Measurements from ENCODE around the gene VWA8. TPM values are rescaled to one million over a fixed set of nuclear protein-coding genes. Genes with fewer than 3 reads are reported as not detected.
"Not testable (repeated sequence)": the region's sequence is repeated elsewhere in the genome, so short reads cannot be mapped to it uniquely, and the experiment has no call there.

VWA8 gene
- polyA plus RNA-seq, 3 donors, result 2.0 to 4.4 (median 3.4) TPM

GRCh38 chr13:41954226-41954625, 6.7 kb downstream of the VWA8 start:
- no peaks in the 10 kb centered on the region for H3K27me3 ChIP-seq (ENCODE audit: control insufficient read depth in 2 of 2, insufficient read depth in 2 of 2, low read length in 2 of 2)
- Mint-ChIP-seq H3K4me1 (peaks cover 17% of the 10 kb centered on the region), H3K4me3 (no peak overlapping the region), H3K36me3 (peaks cover 3 to 7% of the 10 kb centered on the region in 2 donors), H3K27me3 (ENCODE audit: low read depth in 3 of 3) (peaks cover 0 to 2% (median 0%) of the 10 kb centered on the region in 3 donors), H3K27ac (peak overlapping the region in 1 of 7 donors; percentile 43), H3K9me3 (peaks cover 0 to 8% (median 2%) of the 10 kb centered on the region in 7 donors)
- TF ChIP-seq CTCF (IDR thresholded peaks at IDR 0.05), result no peak
- H3K79me2 ChIP-seq (ENCODE audit: insufficient read depth, low read length), result peaks cover 14% of the 10 kb centered on the region
- H3K9me3 ChIP-seq (replicated peaks in 1 of 2; ENCODE audit: control insufficient read depth in 1 of 2, insufficient read depth in 1 of 2, low read length in 2 of 2), result peaks cover 0 to 6% of the 10 kb centered on the region in 2 donors
- H3K4me3 ChIP-seq (replicated peaks in 1 of 3; ENCODE audit: low read depth in 2 of 3, low read length in 3 of 3), result no peak overlapping the region
- no peak overlapping the region for H2AFZ ChIP-seq (ENCODE audit: insufficient read depth, low read depth, low read length, poor library complexity, severe bottlenecking)
- H3K4me2 ChIP-seq (replicated peaks; ENCODE audit: extremely low read depth, low read length, poor library complexity, severe bottlenecking), result no peak overlapping the region
- H3K4me1 ChIP-seq (ENCODE audit: control insufficient read depth in 1 of 2, insufficient read depth in 2 of 2, low read length in 2 of 2), result peaks cover 5 to 14% of the 10 kb centered on the region in 2 donors
- H3K9ac ChIP-seq (ENCODE audit: insufficient read depth, low read length, poor library complexity, severe bottlenecking), result no peak overlapping the region
- intact Hi-C loops (cut with micrococcal nuclease), result no loop called here
- no peaks in the 10 kb centered on the region for H4K20me1 ChIP-seq (ENCODE audit: insufficient read depth, low read length)
- no peak overlapping the region for H3K27ac ChIP-seq (ENCODE audit: low read depth in 1 of 2, low read length in 2 of 2)
- no peak for DNase-seq
- H3K36me3 ChIP-seq (replicated peaks in 1 of 2; ENCODE audit: control insufficient read depth in 1 of 2, insufficient read depth in 2 of 2, low read length in 2 of 2), result no peaks in the 10 kb centered on the region
- WGBS (ENCODE audit: insufficient coverage), result 100% methylated on average over 1 of the region's 1 CpG

GRCh38 chr13:41952749-41953148, 8.2 kb downstream of the VWA8 start:
- peaks cover 5 to 14% of the 10 kb centered on the region in 2 donors for H3K4me1 ChIP-seq (ENCODE audit: control insufficient read depth in 1 of 2, insufficient read depth in 2 of 2, low read length in 2 of 2)
- Mint-ChIP-seq H3K27ac (peak overlapping the region in 3 of 7 donors; percentile 2 to 60 (median 52)), H3K9me3 (peaks cover 0 to 9% (median 2%) of the 10 kb centered on the region in 7 donors), H3K4me1 (peaks cover 16% of the 10 kb centered on the region), H3K36me3 (peaks cover 8 to 15% of the 10 kb centered on the region in 2 donors), H3K27me3 (ENCODE audit: low read depth in 3 of 3) (no peaks in the 10 kb centered on the region), H3K4me3 (no peak overlapping the region)
- H3K4me2 ChIP-seq (replicated peaks; ENCODE audit: extremely low read depth, low read length, poor library complexity, severe bottlenecking), result no peak overlapping the region
- H3K36me3 ChIP-seq (replicated peaks in 1 of 2; ENCODE audit: control insufficient read depth in 1 of 2, insufficient read depth in 2 of 2, low read length in 2 of 2), result peaks cover 0 to 5% of the 10 kb centered on the region in 2 donors
- intact Hi-C loops (cut with micrococcal nuclease), result no loop called here
- no peaks in the 10 kb centered on the region for H3K27me3 ChIP-seq (ENCODE audit: control insufficient read depth in 2 of 2, insufficient read depth in 2 of 2, low read length in 2 of 2)
- no peak overlapping the region for H3K4me3 ChIP-seq (replicated peaks in 1 of 3; ENCODE audit: low read depth in 2 of 3, low read length in 3 of 3)
- no CpG with 5 or more reads among the region's 3 CpGs for WGBS (ENCODE audit: insufficient coverage)
- H3K9ac ChIP-seq (ENCODE audit: insufficient read depth, low read length, poor library complexity, severe bottlenecking), result no peak overlapping the region
- DNase-seq, result no peak
- H3K79me2 ChIP-seq (ENCODE audit: insufficient read depth, low read length), result peaks cover 14% of the 10 kb centered on the region
- H4K20me1 ChIP-seq (ENCODE audit: insufficient read depth, low read length), result no peaks in the 10 kb centered on the region
- H3K9me3 ChIP-seq (replicated peaks in 1 of 2; ENCODE audit: control insufficient read depth in 1 of 2, insufficient read depth in 1 of 2, low read length in 2 of 2), result peaks cover 0 to 6% of the 10 kb centered on the region in 2 donors
- no peak for TF ChIP-seq CTCF (IDR thresholded peaks at IDR 0.05)
- H3K27ac ChIP-seq (ENCODE audit: low read depth in 1 of 2, low read length in 2 of 2), result no peak overlapping the region
- H2AFZ ChIP-seq (ENCODE audit: insufficient read depth, low read depth, low read length, poor library complexity, severe bottlenecking), result no peak overlapping the region

GRCh38 chr13:41949104-41949503, 11.8 kb downstream of the VWA8 start:
- intact Hi-C loops (cut with micrococcal nuclease); H3K27me3 ChIP-seq (ENCODE audit: control insufficient read depth in 2 of 2, insufficient read depth in 2 of 2, low read length in 2 of 2); H3K79me2 ChIP-seq (ENCODE audit: insufficient read depth, low read length); DNase-seq; H3K4me3 ChIP-seq (replicated peaks in 1 of 3; ENCODE audit: low read depth in 2 of 3, low read length in 3 of 3); H3K4me3 Mint-ChIP-seq; H3K4me1 ChIP-seq (ENCODE audit: control insufficient read depth in 1 of 2, insufficient read depth in 2 of 2, low read length in 2 of 2); H4K20me1 ChIP-seq (ENCODE audit: insufficient read depth, low read length); H3K4me1 Mint-ChIP-seq; H3K9ac ChIP-seq (ENCODE audit: insufficient read depth, low read length, poor library complexity, severe bottlenecking); H2AFZ ChIP-seq (ENCODE audit: insufficient read depth, low read depth, low read length, poor library complexity, severe bottlenecking); H3K27me3 Mint-ChIP-seq (ENCODE audit: low read depth in 3 of 3); H3K4me2 ChIP-seq (replicated peaks; ENCODE audit: extremely low read depth, low read length, poor library complexity, severe bottlenecking); H3K27ac ChIP-seq (ENCODE audit: low read depth in 1 of 2, low read length in 2 of 2): not testable (repeated sequence)
- Histone ChIP-seq H3K36me3 (replicated peaks in 1 of 2; ENCODE audit: control insufficient read depth in 1 of 2, insufficient read depth in 2 of 2, low read length in 2 of 2) (peaks cover 3 to 23% of the 10 kb centered on the region in 2 donors), H3K9me3 (replicated peaks in 1 of 2; ENCODE audit: control insufficient read depth in 1 of 2, insufficient read depth in 1 of 2, low read length in 2 of 2) (peaks cover 4 to 13% of the 10 kb centered on the region in 2 donors)
- no CpG with 5 or more reads among the region's 1 CpG for WGBS (ENCODE audit: insufficient coverage)
- Mint-ChIP-seq H3K36me3 (peaks cover 31 to 41% of the 10 kb centered on the region in 2 donors), H3K9me3 (peaks cover 13 to 29% (median 17%) of the 10 kb centered on the region in 7 donors), H3K27ac (peak overlapping the region in 1 of 7 donors; percentile 10)
